DMS79 (cell line): ENCODE data around the gene SORCS3.

ENCODE experiments used
- DNase-seq: peaks from one replicate; lab custom pipeline; 2025; lab: John Stamatoyannopoulos, UW

The SORCS3 gene

GRCh38 chr10:104921763-104922162, 280.7 kb downstream of the SORCS3 start:
- DNase-seq = no peak

GRCh38 chr10:104922810-104923209, 281.7 kb downstream of the SORCS3 start:
- DNase-seq = no peak

DNA sequence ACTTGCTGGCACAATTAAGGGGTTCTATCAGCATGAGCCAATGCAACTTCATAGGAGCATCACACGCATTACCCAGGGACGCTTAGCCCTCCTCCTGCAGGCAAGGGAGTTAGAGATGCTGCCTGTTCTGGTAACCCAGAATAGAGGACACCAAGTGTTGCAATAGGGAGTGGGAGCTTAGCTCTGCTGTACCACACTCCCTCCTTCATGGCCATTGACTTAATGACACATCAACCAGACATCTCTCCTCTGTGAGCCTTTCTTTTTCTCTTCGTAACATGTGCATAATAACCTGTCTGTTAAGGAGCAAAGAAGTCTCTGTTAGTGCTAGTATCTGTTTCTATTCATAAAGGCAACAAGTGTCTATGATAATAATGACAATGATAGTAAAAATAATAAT, 282.4 kb downstream of the SORCS3 start:
- no peak for DNase-seq

GRCh38 chr10:104924101-104924795, 283.2 kb downstream of the SORCS3 start:
- DNase-seq = no peak

DNA sequence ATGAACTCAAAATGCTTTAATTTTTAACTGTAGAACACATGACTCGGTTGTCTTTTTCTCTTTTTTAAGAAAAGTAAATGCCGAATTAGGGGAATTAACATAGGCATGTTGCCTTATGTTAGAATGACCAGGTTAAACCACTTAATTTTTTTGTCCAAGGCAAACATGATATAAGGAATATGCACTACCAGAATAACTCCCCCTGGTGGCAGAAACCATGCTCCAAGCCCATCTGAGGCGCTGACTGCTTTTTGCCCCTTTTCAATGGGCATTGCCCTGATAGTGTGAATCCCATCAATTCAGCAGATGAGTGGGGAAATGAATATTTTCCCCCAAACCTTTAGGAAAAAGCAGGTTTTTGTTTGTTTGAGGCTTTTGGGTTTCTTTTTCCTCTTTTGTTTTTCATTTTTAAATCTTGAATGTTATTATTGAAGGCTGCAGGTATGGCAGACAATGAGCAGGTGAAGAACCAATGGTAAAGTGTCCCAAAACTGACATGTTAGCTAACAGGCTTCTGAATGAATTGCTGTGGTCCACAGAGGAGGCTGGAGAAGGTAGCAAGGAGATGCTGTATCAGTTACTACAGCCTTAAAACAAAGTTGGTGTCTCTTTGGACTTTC, 284.3 kb downstream of the SORCS3 start:
- no peak for DNase-seq

- DNase-seq = no peak
Measured at GRCh38 chr10:104928734-104929133, 287.6 kb downstream of the SORCS3 start.

GRCh38 chr10:104931612-104932134, 290.6 kb downstream of the SORCS3 start:
- DNase-seq = peak; percentile 52

DNA sequence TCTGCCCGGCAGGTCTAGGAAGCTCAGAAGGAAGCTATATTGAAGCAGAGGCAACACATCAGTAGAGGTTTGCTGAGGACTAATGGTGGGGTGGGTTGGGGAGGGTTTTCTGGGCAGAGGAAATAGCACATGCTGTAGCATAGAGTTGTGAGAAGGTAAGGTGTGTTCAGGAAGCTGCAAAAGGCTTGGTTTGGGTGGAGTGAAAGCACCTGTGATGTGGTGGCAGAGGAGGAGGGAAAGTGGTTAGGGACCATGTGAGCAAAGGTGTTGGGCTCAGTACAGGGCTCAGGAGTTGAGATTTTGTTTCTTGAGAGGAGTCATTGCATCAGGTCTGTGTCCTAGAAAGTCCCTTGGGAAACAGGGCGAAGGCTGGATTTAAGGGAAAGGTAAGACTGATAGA, 294.6 kb downstream of the SORCS3 start:
- no peak for DNase-seq

DNA sequence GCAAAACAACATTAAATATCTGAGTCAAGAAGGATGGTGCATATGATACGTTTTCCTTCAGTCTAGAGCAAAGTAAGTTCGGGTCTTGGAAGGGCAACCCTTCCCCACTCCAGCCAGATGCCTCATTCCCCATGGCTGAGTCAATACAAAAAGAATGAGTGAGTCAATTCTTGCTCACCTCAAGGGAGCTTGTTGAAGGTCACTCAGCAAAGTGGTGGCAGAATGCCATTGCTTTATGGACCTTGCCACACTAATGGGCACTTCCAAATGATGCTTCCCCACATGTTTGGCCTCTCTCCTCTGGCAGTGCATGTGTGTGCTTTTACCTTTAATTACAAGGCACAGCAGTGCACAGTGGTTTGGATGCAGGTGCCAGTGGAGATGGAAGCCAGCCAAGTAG, 296.5 kb downstream of the SORCS3 start:
- peak; percentile 93 for DNase-seq

DNA sequence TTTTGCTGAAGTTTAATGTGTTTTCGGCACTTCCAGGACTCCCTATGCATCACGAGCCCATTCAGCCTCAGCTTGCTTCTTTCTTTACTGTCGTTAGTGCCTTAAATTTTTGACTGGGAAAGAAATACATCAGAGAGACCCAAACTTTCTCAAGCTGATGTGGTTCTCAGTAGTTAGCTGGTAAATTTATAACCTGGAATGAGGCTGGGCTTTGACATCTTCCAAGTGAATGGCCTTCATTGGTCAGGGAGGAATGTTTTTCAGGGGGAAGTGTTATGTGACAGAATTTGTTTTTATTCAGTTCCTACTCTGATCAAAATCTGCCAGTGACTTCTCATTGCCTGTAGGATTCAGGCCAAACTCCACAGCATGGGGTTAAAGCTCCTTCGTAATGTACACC, 296.9 kb downstream of the SORCS3 start:
- DNase-seq = peak; percentile 17

DNA sequence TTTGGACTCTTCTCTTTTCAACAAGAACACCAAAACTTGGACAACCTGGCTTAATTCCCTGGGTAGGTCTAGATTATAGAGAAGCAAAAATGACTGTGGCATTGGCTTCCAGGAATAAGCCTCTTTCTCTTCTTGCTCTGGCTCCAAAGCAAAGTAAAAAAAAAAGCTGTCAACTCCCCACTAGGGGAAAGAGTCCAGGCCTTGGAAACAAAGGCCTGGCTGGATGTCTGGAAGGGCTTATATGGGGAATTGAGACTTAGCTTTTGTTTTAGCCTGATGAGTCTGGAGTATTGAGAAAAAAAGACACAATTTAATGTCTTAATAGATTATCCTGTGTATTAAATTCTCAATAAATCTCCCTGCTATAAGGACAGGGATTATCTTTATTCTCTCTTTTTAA, 300.6 kb downstream of the SORCS3 start:
- no peak for DNase-seq

DNA sequence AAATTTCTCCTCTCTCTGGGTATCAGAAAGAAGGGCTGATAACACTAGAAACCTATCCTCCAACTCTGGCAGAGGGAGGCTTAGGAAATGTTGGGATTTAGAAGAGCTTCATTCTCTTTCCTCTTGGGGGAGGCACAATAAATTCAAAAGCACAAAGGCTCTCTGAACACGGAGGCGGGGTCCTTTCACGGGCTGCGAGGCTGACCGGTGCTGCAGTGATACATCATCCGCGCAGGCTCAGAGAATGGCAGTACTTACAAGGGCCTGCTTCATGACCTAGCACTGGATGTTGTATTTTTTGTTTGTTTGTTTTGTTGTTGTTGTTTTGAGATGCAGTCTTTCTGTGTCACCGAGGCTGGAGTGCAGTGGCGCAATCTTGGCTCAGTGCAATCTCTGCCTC, 306.2 kb downstream of the SORCS3 start:
- no peak for DNase-seq

DNA sequence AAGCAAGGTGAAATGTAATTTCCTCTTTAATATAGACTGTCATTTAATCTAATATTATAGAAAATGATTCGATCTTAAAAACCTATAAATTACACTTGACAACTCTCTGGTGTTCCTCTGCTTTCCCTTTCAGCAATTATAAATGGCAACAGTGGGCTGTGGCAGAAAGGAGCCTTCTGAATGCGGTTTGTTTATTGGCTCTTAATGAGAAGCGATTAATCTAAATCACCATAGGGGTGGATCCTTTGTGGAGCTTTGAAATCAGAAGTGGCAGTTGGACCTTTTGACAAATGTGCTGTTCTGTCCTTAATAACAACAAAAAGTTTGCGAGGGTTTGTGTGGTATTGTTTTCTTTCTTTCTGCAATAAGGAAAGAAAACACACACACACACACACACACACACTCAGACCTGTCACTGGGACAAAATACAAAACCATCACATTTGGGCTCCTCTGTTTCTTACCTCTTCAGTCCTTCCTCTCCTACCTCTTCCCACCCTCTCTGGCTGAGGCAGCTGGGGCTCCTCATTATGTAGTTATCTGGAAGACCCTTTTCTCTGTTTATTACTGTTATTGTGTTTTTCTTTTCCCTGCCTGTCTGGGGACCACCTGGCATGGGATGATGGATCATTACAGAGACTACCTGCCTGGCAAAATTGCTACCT, 316.2 kb downstream of the SORCS3 start:
- DNase-seq = no peak

DNA sequence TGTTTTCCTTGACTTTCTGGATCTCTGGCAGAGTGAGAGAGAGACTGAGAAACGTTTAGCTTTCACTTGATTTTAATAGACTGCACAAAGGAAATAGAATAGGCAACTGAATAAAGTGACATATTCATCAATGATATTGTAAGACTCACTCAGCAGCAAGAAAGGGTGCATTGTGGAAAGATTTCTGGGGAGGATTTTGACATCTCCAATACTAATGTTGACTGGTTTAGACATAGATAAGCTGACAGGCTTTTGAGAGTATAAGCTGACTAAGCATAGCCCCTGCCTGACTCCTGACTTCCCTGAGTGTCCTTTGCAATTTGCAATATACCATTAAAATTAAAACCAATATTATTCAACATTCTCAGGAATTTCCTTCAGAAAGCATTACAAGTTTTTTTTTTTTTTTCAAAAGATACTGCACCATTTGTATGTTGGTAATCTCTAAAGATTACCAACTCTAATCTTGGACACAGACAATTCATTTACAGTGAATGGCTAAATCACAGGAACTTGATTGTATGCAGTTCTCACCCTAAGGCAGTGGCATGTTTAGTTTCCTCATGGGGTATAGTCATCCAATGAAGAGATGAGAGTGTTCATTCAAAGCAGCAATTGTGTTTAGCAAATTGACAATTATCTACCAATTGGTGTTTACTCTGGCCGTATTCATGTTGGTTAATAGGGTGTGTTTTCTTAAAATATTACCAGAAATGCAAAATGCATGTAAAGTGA, 325.6 kb downstream of the SORCS3 start:
- no peak for DNase-seq

- DNase-seq = no peak
Measured at GRCh38 chr10:104980368-104980767, 339.3 kb downstream of the SORCS3 start.

DNA sequence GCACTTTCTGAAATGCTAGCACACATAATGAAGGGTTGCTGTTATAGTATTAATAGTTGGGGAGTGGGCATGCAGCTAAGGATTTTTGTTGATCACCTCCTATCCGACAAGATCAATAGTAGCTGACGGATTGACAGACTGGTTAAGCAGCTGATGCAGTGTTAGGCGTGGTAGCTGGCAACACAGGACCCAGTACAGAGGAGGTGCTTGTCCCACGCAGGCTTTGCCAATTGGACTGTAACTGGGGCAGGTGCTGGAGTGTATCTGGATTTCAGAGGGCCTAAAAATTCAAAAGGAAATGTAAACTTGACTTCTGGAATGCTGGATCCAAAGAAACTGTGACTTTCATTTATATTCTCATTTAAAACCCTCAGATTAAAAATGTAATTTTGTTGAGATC, 340.9 kb downstream of the SORCS3 start:
- DNase-seq = no peak

DNA sequence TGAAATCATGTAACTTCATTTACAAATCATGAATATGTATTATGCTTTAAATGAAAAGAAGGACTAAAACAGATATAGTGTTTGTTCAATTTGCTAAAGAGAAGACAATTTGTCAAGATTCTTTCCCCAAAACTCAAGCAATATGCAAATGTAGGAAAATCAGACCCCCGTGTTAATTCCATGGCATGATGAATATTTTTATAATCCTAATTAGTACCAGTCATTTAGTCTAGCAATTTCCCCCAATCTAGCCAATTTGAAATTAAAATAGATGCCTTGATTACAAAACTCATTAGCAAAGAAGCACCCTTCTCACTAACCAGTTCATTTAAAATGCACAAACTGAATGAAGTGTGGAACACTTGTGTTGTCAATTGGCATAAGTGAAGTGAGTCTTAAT, 347.6 kb downstream of the SORCS3 start:
- no peak for DNase-seq

GRCh38 chr10:104989880-104990279, 348.8 kb downstream of the SORCS3 start:
- DNase-seq = no peak

DNA sequence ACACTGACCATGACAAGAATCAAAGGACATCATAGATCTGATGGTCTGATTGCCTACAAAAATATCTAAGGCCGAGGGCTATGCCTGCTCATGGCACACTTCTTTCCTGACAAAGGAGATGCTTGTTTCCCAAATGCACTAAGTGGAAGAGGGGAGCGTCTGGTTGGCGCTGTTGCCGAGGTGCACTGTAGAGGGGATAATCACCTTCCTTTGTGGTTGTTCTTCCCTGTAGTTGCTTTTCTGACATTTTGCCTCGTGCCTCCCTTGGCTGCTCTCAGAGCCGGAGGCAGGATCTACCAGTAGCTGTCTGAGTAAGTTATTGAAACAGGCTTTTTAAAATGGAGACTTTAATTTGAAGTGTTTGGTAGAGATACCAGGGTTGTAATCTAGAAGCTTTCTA, 352.0 kb downstream of the SORCS3 start:
- DNase-seq = no peak

DNA sequence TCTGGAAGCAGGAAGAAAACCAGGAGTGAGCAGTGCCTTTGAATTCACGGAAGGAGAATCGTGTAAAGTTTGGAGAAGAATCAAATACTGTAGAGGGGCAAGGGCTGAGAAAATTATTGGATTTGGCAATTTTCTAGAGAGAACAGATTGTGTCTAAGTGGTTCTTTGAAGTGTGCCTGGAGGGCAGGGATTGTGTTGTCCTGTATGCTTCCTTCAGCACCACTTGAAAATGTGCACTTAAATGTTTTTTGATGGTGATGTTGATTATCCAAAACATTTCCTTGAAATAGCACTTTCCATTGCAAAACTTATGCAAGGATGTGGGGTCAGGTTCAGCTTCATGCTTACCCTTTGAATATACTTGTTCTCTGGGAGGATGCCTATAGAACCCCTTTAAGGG, 360.2 kb downstream of the SORCS3 start:
- no peak for DNase-seq

DNA sequence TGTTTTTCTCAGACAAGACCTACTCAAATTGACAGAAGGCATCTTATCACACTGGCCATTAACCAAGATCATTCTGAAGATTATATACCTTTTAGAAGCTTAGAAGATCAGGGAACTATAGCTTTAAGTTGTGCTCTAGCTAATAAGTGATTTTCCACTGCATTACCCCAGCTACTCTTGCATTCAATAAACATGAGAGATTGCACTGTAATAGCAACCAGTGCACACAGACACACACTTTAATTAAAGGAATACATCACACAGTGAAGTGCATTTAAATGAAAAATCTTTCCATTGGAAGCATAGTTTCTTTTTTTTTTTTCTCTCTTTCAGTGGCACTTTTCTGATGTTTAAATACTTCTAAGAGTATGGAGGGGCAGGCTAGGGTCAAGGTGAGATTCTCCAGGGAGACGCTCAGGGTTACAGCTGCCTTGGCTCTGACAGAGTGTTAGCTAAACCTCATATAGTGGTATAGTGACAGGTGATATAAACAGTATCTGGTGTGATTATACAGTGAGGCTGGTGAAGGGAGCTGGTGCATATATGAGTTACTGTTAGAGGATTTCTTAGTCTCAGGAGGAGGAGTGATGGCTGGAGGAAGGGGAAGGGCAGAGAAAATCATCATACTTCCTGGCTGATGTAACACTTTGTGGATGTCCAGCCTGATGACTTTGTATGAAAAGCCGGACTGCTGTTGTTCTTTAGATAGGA, 369.5 kb downstream of the SORCS3 start:
- DNase-seq = no peak

- no peak for DNase-seq
Measured at GRCh38 chr10:105017116-105017515, 376.0 kb downstream of the SORCS3 start.
